HG02938 (cell line): ENCODE data around the gene ZSWIM3.
"Not testable (repeated sequence)": the region's sequence is repeated elsewhere in the genome, so short reads cannot be mapped to it uniquely, and the experiment has no call there.

Source experiments
- ATAC-seq: cut with Tn5 transposase; IDR thresholded peaks from one replicate; pipeline ENCODE4 v1.9.1; 2021; ENCODE audit warnings: mild to moderate bottlenecking, moderate library complexity; ENCODE audit not compliant: unreplicated experiment

The ZSWIM3 gene

GRCh38 chr20:45859916-45860315 lies 2.5 kb downstream of the ZSWIM3 start:
- ATAC-seq = no peak

- no peak for ATAC-seq
Observed at GRCh38 chr20:45860560-45861220, 3.3 kb downstream of the ZSWIM3 start.

- ATAC-seq = no peak
Observed at GRCh38 chr20:45861221-45862075, 4.0 kb downstream of the ZSWIM3 start.

- no peak for ATAC-seq
Observed at GRCh38 chr20:45863543-45864470, 6.4 kb downstream of the ZSWIM3 start.

- no peak for ATAC-seq
Observed at GRCh38 chr20:45866454-45866853, 9.0 kb downstream of the ZSWIM3 start.

- no peak for ATAC-seq
Observed at GRCh38 chr20:45867136-45867818, 9.9 kb downstream of the ZSWIM3 start.

- ATAC-seq = no peak
Observed at GRCh38 chr20:45867819-45868176, 10.4 kb downstream of the ZSWIM3 start.

- ATAC-seq = no peak
Observed at GRCh38 chr20:45872626-45873025, 15.2 kb downstream of the ZSWIM3 start.

- ATAC-seq = no peak
Observed at GRCh38 chr20:45873409-45874103, 16.1 kb downstream of the ZSWIM3 start.

GRCh38 chr20:45874104-45874481 lies 16.7 kb downstream of the ZSWIM3 start:
- ATAC-seq = not testable (repeated sequence)

GRCh38 chr20:45874576-45874975 lies 17.2 kb downstream of the ZSWIM3 start:
- no peak for ATAC-seq

- ATAC-seq = no peak
Observed at GRCh38 chr20:45878076-45878761, 20.8 kb downstream of the ZSWIM3 start.

- ATAC-seq = peak; percentile 98
Observed at GRCh38 chr20:45880988-45881788, 23.8 kb downstream of the ZSWIM3 start, which contains the start of gene ZSWIM1. ZSWIM1 (plus strand) TSS chr20:45881227; CDS start chr20:45882593, 1,366 bp downstream.

- no peak for ATAC-seq
Observed at GRCh38 chr20:45882469-45883099, 25.2 kb downstream of the ZSWIM3 start.

- ATAC-seq = no peak
Observed at GRCh38 chr20:45883100-45883469, 25.7 kb downstream of the ZSWIM3 start.

- no peak for ATAC-seq
Observed at GRCh38 chr20:45886590-45887345, 29.4 kb downstream of the ZSWIM3 start.

- no peak for ATAC-seq
Observed at GRCh38 chr20:45887346-45887715, 29.9 kb downstream of the ZSWIM3 start, which contains the start of gene SPATA25. SPATA25 (minus strand) TSS chr20:45887622; CDS start chr20:45887590, 32 bp downstream.
